IMR-90 (cell line): Measurements from ENCODE around the gene PIP4K2A. TPM values are rescaled to one million over a fixed set of nuclear protein-coding genes. Genes with fewer than 3 reads are reported as not detected.

Experiments used
- ATAC-seq: fragments of 200-7000 bp; cut with Tn5 transposase; 2 replicates; pipeline ENCODE4 v1.9.1; 2020; ENCODE audit warnings: low read depth, mild to moderate bottlenecking, moderate library complexity
- BruUV-seq: library from RNA; stranded (reverse); fragments of 400-500 nt; replicated peaks from 2 replicates; lab custom pipeline; 2021; lab: Mats Ljungman, UMichigan
- CTCF ChIA-PET: fragments of 300-600 bp; formaldehyde crosslinking; extraction: SDS; loops from one replicate; lab custom pipeline; 2021; ENCODE audit warnings: antibody characterized with exemption; lab: Yijun Ruan, JAX
- POLR2A ChIA-PET: fragments of 300-600 bp; sonication (Branson Sonifier 250); formaldehyde crosslinking; loops from one replicate; lab custom pipeline; 2022; ENCODE audit warnings: antibody characterized with exemption; ENCODE audit not compliant: unreplicated experiment; lab: Charles Lee
- DNase-seq: peaks from one replicate; pipeline ENCODE4 v3.0.0; 2013
- H2AFZ ChIP-seq: replicated peaks from 2 replicates; pipeline ENCODE3; 2013; ENCODE audit warnings: low read length, mild to moderate bottlenecking; ENCODE audit not compliant: poor library complexity
- H2AK5ac ChIP-seq: 2 replicates; pipeline ENCODE4 v1.6.1; 2013; ENCODE audit warnings: low read depth, low read length, inconsistent platforms
- H2AK9ac ChIP-seq: replicated peaks from 2 replicates; pipeline ENCODE3; 2013; ENCODE audit warnings: mild to moderate bottlenecking, low read depth, low read length, moderate library complexity; ENCODE audit not compliant: poor library complexity
- H2BK120ac ChIP-seq: 2 replicates; pipeline ENCODE4 v1.6.1; 2013; ENCODE audit warnings: low read depth, low read length, inconsistent platforms
- H2BK15ac ChIP-seq: 3 replicates; pipeline ENCODE4 v1.6.1; 2013; ENCODE audit warnings: low read depth, low read length, inconsistent platforms
- H2BK20ac ChIP-seq: 2 replicates; pipeline ENCODE4 v1.6.1; 2013; ENCODE audit warnings: low read depth, mild to moderate bottlenecking, inconsistent platforms, low read length, moderate library complexity
- H2BK5ac ChIP-seq: 2 replicates; pipeline ENCODE4 v1.6.1; 2013; ENCODE audit warnings: mild to moderate bottlenecking, low read depth, low read length, inconsistent platforms; ENCODE audit not compliant: poor library complexity, severe bottlenecking
- H3K14ac ChIP-seq: replicated peaks from 2 replicates; pipeline ENCODE4 v1.6.1; 2013; ENCODE audit warnings: low read depth, low read length, inconsistent platforms
- H3K18ac ChIP-seq: 2 replicates; pipeline ENCODE4 v1.6.1; 2013; ENCODE audit warnings: low read depth, low read length, control low read depth
- H3K23ac ChIP-seq: 2 replicates; pipeline ENCODE4 v1.6.1; 2013; ENCODE audit warnings: low read depth, low read length, inconsistent platforms
- H3K27ac ChIP-seq: 2 replicates; pipeline ENCODE4 v1.5.1; 2013; ENCODE audit warnings: mild to moderate bottlenecking, control low read depth, low read length; ENCODE audit not compliant: insufficient read depth
- H3K27me3 ChIP-seq: 2 replicates; pipeline ENCODE4 v1.6.1; 2013; ENCODE audit warnings: low read length; ENCODE audit not compliant: control insufficient read depth, insufficient read depth
- H3K36me3 ChIP-seq: 2 replicates; pipeline ENCODE4 v1.6.1; 2013; ENCODE audit warnings: low read length, mixed read lengths; ENCODE audit not compliant: control insufficient read depth, insufficient read depth
- H3K4ac ChIP-seq: 2 replicates; pipeline ENCODE4 v1.6.1; 2013; ENCODE audit warnings: low read depth, low read length, inconsistent platforms
- H3K4me1 ChIP-seq: 2 replicates; pipeline ENCODE4 v1.6.1; 2013; ENCODE audit warnings: low read length, mixed read lengths; ENCODE audit not compliant: control insufficient read depth, insufficient read depth
- H3K4me2 ChIP-seq: 2 replicates; pipeline ENCODE4 v1.6.1; 2013; ENCODE audit warnings: low read depth, mild to moderate bottlenecking, control low read depth, low read length, moderate library complexity
- H3K4me3 ChIP-seq: 2 replicates; pipeline ENCODE4 v1.5.1; 2013; ENCODE audit warnings: low read depth, mild to moderate bottlenecking, control low read depth, low read length, moderate library complexity; ENCODE audit not compliant: insufficient read depth
- H3K56ac ChIP-seq: 2 replicates; pipeline ENCODE4 v1.6.1; 2013; ENCODE audit warnings: low read length, inconsistent platforms; ENCODE audit not compliant: insufficient read depth; ENCODE audit errors: extremely low read depth
- H3K79me1 ChIP-seq, 2 experiments: 2 replicates each; pipeline ENCODE4 v1.6.1; 2013; ENCODE audit warnings: low read length in 2 of 2, inconsistent platforms in 1 of 2, low read depth in 1 of 2
- H3K9ac ChIP-seq: 2 replicates; pipeline ENCODE4 v1.6.1; 2013; ENCODE audit warnings: low read depth, low read length, control low read depth
- H3K9me1 ChIP-seq: 2 replicates; pipeline ENCODE4 v1.6.1; 2013; ENCODE audit warnings: low read length, inconsistent platforms; ENCODE audit not compliant: insufficient read depth
- H3K9me3 ChIP-seq: 2 replicates; pipeline ENCODE4 v1.6.1; 2013; ENCODE audit warnings: low read length; ENCODE audit not compliant: control insufficient read depth, insufficient read depth
- H4K20me1 ChIP-seq: 2 replicates; pipeline ENCODE4 v1.6.1; 2013; ENCODE audit warnings: low read length, inconsistent platforms; ENCODE audit not compliant: insufficient read depth
- H4K5ac ChIP-seq: 2 replicates; pipeline ENCODE4 v1.6.1; 2013; ENCODE audit warnings: mild to moderate bottlenecking, low read depth, low read length, control low read depth
- H4K8ac ChIP-seq, 2 experiments: 2 replicates each; pipeline ENCODE4 v1.6.1; 2013; ENCODE audit warnings: low read depth in 2 of 2, low read length in 2 of 2, control low read depth in 1 of 2, inconsistent platforms in 1 of 2
- H4K91ac ChIP-seq: 2 replicates; pipeline ENCODE4 v1.6.1; 2013; ENCODE audit warnings: low read depth, low read length, inconsistent platforms; ENCODE audit not compliant: insufficient read depth
- BHLHE40 ChIP-seq: fragments of 150-350 bp; IDR thresholded peaks from 2 replicates; pipeline ENCODE4 v1.6.1; 2016; ENCODE audit warnings: mild to moderate bottlenecking, low read depth, low read length
- CEBPB ChIP-seq: IDR thresholded peaks from 2 replicates; pipeline ENCODE4 v1.6.1; 2012; ENCODE audit warnings: low read depth, low read length, improper control_type of control experiment
- CHD1 ChIP-seq: IDR thresholded peaks from 2 replicates; pipeline ENCODE4 v1.6.1; 2012; ENCODE audit warnings: low read depth, low read length, improper control_type of control experiment
- CTCF ChIP-seq: conservative IDR thresholded peaks from 2 replicates; pipeline ENCODE4 v1.5.1; 2012; ENCODE audit warnings: mild to moderate bottlenecking, low read depth, low read length, improper control_type of control experiment
- FOS ChIP-seq: fragments of 150-350 bp; IDR thresholded peaks from 2 replicates; pipeline ENCODE4 v1.6.1; 2016; ENCODE audit warnings: low read depth, low read length
- NFE2L2 ChIP-seq: fragments of 150-350 bp; IDR thresholded peaks from 2 replicates; pipeline ENCODE4 v1.6.1; 2016; ENCODE audit warnings: low read depth, mild to moderate bottlenecking, low read length
- POLR2A ChIP-seq: IDR thresholded peaks from 2 replicates; pipeline ENCODE4 v1.6.1; 2012; ENCODE audit warnings: mild to moderate bottlenecking, low read depth, low read length
- RAD21 ChIP-seq: IDR thresholded peaks from 2 replicates; pipeline ENCODE4 v1.6.1; 2012; ENCODE audit warnings: low read length, improper control_type of control experiment
- RFX5 ChIP-seq: IDR thresholded peaks from 2 replicates; pipeline ENCODE4 v1.8.0; 2012; ENCODE audit warnings: low read depth, mild to moderate bottlenecking, low read length, moderate library complexity
- WGBS, 2 experiments: methylation state at CpG; one replicate each; pipeline versions ENCODE4 v1.1.5 to v1.1.7; 2013; ENCODE audit warnings: missing lambda C conversion rate in 2 of 2; ENCODE audit not compliant: insufficient read length in 1 of 2; ENCODE audit errors: extremely low coverage in 2 of 2; 5-methylcytosine and 5-hydroxymethylcytosine counted together
- dilution Hi-C: fragments of 300-500 bp; cut with HindIII; formaldehyde crosslinking; loops from one replicate; pipeline ENCODE4 v1.14.3; 2018; ENCODE audit warnings: low sequenced_read_pairs; ENCODE audit not compliant: unreplicated experiment
- in situ Hi-C: fragments of 300-500 bp; cut with MboI; formaldehyde crosslinking; loops from 3 replicates; pipeline ENCODE4 v1.14.3; 2019; ENCODE audit warnings: low sequenced_read_pairs, inconsistent platforms, mixed read lengths
- intact Hi-C: fragments of 100-400 bp; cut with micrococcal nuclease; formaldehyde crosslinking; loops from 2 replicates; pipeline ENCODE4 v1.10.0; 2022
- polyA plus RNA-seq, 3 experiments: library from polyadenylated mRNA; depleted of rRNA; stranded (reverse); fragments of >200 nt; gene quantifications; 2 replicates each; pipeline ENCODE4 v1.2.3, GENCODE V29; 2012; ENCODE audit warnings: low replicate concordance in 1 of 3
- total RNA-seq: library from RNA; depleted of rRNA; stranded (reverse); fragments of >200 nt; gene quantifications from 2 replicates; pipeline ENCODE4 v1.2.3, GENCODE V29; 2012

The PIP4K2A gene
- total and polyA plus RNA-seq, 2 of the 4 experiments (the other 2 are of a cell fraction): 9.8 to 18.1 TPM

GRCh38 chr10:22702348-22702747 lies 12.0 kb downstream of the PIP4K2A start:
- H3K56ac ChIP-seq: no peak overlapping the region
- H3K14ac ChIP-seq: no peak overlapping the region
- H3K23ac ChIP-seq: no peak overlapping the region
- TF ChIP-seq POLR2A: no peak
- TF ChIP-seq NFE2L2: no peak
- TF ChIP-seq RFX5: no peak
- peak; percentile 39; the same call in 1 of the 2 replicates for TF ChIP-seq BHLHE40
- no peak for TF ChIP-seq CHD1
- no peak for TF ChIP-seq CTCF
- no peak for TF ChIP-seq RAD21
- TF ChIP-seq CEBPB: peak; percentile 38; the same call in 1 of the 2 replicates
- TF ChIP-seq FOS: no peak
- H3K4me2 ChIP-seq: no peak overlapping the region
- ChIA-PET CTCF (no interaction called here), POLR2A (no interaction called here)
- no peak overlapping the region for H2BK5ac ChIP-seq
- no peak overlapping the region for H2BK120ac ChIP-seq
- dilution Hi-C loops (no loop called here), in situ Hi-C loops (no loop called here), intact Hi-C loops (no loop called here)
- H3K36me3 ChIP-seq: no peaks in the 10 kb centered on the region
- no peak overlapping the region for H3K4me3 ChIP-seq
- DNase-seq (peak; percentile 86), ATAC-seq (peak; percentile 84)
- no peaks in the 10 kb centered on the region for H3K9me3 ChIP-seq
- no peak overlapping the region for H4K91ac ChIP-seq
- no peak overlapping the region for H3K4ac ChIP-seq
- H2AFZ ChIP-seq: no peak overlapping the region
- peaks cover 11% of the 10 kb centered on the region; the same call in 1 of the 2 replicates for H3K9me1 ChIP-seq
- BruUV-seq: no TSS peak
- no peak overlapping the region for H4K8ac ChIP-seq
- H2AK9ac ChIP-seq: no peak overlapping the region
- no peak overlapping the region for H3K18ac ChIP-seq
- H4K5ac ChIP-seq: no peak overlapping the region
- no peaks in the 10 kb centered on the region for H3K27me3 ChIP-seq
- no peak overlapping the region for H3K27ac ChIP-seq
- peaks cover 2% of the 10 kb centered on the region; the same call in 1 of the 2 replicates for H3K4me1 ChIP-seq
- H3K79me1 ChIP-seq: peaks cover 61 to 81% of the 10 kb centered on the region in 2 experiments
- H4K20me1 ChIP-seq: peaks cover 67% of the 10 kb centered on the region
- H3K9ac ChIP-seq: no peak overlapping the region
- H2BK20ac ChIP-seq: no peak overlapping the region
- no peak overlapping the region for H2AK5ac ChIP-seq
- no peak overlapping the region for H2BK15ac ChIP-seq
- WGBS, 2 experiments: 100% methylated on average over 1 of the region's 4 CpGs; no CpG with 5 or more reads in 1 of the 2 experiments
